Neural cell (in vitro differentiated cells): Measurements from ENCODE around the gene IL12RB2. TPM values are rescaled to one million over a fixed set of nuclear protein-coding genes. Genes with fewer than 3 reads are reported as not detected.

Experiments
- H2AFZ ChIP-seq: fragments of 200-600, 300-800 bp; sonication (generic), shearing (Covaris generic); 2 replicates; pipeline ENCODE4 v1.6.0; 2014; ENCODE audit warnings: low read depth, mild to moderate bottlenecking, antibody characterized with exemption, low read length, moderate library complexity
- H3F3A ChIP-seq: fragments of 200-600 bp; shearing (Covaris generic); 2 replicates; pipeline ENCODE4 v1.6.1; 2016; ENCODE audit warnings: mild to moderate bottlenecking, moderate library complexity, mixed read lengths, antibody characterized with exemption, low read length; ENCODE audit not compliant: insufficient read depth, poor library complexity, severe bottlenecking
- H3K27ac ChIP-seq: fragments of 200-600, 300-800 bp; sonication (generic), shearing (Covaris generic); 2 replicates; pipeline ENCODE4 v1.5.1; 2014; ENCODE audit warnings: mild to moderate bottlenecking, low read length, moderate library complexity
- H3K27me3 ChIP-seq: fragments of 300-800, 200-600 bp; sonication (generic), shearing (Covaris generic); 2 replicates; pipeline ENCODE4 v1.6.0; 2014; ENCODE audit warnings: mild to moderate bottlenecking, low read depth, low read length, moderate library complexity; ENCODE audit not compliant: insufficient read depth
- H3K36me3 ChIP-seq: fragments of 300-800, 200-600 bp; sonication (generic), shearing (Covaris generic); 2 replicates; pipeline ENCODE4 v1.5.1; 2014; ENCODE audit warnings: mild to moderate bottlenecking, antibody characterized with exemption, low read length, moderate library complexity; ENCODE audit not compliant: insufficient read depth
- H3K4me2 ChIP-seq: fragments of 300-800, 200-600 bp; sonication (generic), shearing (Covaris generic); 2 replicates; pipeline ENCODE4 v1.6.0; 2014; ENCODE audit warnings: mild to moderate bottlenecking, low read length
- H3K4me3 ChIP-seq: fragments of 300-800, 200-600 bp; sonication (generic), shearing (Covaris generic); 2 replicates; pipeline ENCODE4 v1.5.1; 2014; ENCODE audit warnings: mild to moderate bottlenecking, low read length, moderate library complexity
- H3K79me2 ChIP-seq: fragments of 200-600 bp; shearing (Covaris generic); replicated peaks from 2 replicates; pipeline ENCODE4 v1.6.0; 2014; ENCODE audit warnings: mild to moderate bottlenecking, low read length, moderate library complexity; ENCODE audit not compliant: insufficient read depth
- H3K9ac ChIP-seq: fragments of 300-800, 200-600 bp; sonication (generic), shearing (Covaris generic); 2 replicates; pipeline ENCODE4 v1.6.1; 2016; ENCODE audit warnings: mild to moderate bottlenecking, low read length, mixed read lengths
- H3K9me2 ChIP-seq: fragments of 200-600 bp; shearing (Covaris generic); 2 replicates; pipeline ENCODE4 v1.6.1; 2016; ENCODE audit warnings: mild to moderate bottlenecking, low read length, mixed read lengths; ENCODE audit not compliant: insufficient read depth
- H3K9me3 ChIP-seq: fragments of 200-600, 300-800 bp; sonication (generic), shearing (Covaris generic); 2 replicates; pipeline ENCODE4 v1.6.1; 2016; ENCODE audit warnings: mild to moderate bottlenecking, mixed run types, low read length, moderate library complexity, mixed read lengths
- H4K20me1 ChIP-seq: fragments of 200-600 bp; shearing (Covaris generic); 2 replicates; pipeline ENCODE4 v1.6.1; 2016; ENCODE audit warnings: mild to moderate bottlenecking, mixed run types; ENCODE audit not compliant: insufficient read depth
- EP300 ChIP-seq: fragments of 450-650 bp; conservative IDR thresholded peaks from 2 replicates; pipeline ENCODE4 v1.6.1; 2014; ENCODE audit warnings: antibody characterized with exemption, mild to moderate bottlenecking, moderate library complexity; ENCODE audit not compliant: poor library complexity, severe bottlenecking
- EZH2 ChIP-seq: fragments of 200-600, 300-800 bp; shearing (Covaris generic), sonication (generic); IDR thresholded peaks from 2 replicates; pipeline ENCODE4 v1.6.1; 2014; ENCODE audit warnings: antibody characterized with exemption, low read length, borderline replicate concordance, mild to moderate bottlenecking; ENCODE audit not compliant: insufficient read depth, poor library complexity, severe bottlenecking
- MXI1 ChIP-seq: fragments of 450-650 bp; conservative IDR thresholded peaks from 2 replicates; pipeline ENCODE4 v1.6.1; 2014; ENCODE audit warnings: antibody characterized with exemption, mild to moderate bottlenecking; ENCODE audit not compliant: poor library complexity, severe bottlenecking
- POLR2AphosphoS5 ChIP-seq: IDR thresholded peaks from 2 replicates; pipeline ENCODE4 v1.6.1; 2012
- RAD21 ChIP-seq: fragments of 450-650 bp; conservative IDR thresholded peaks from 2 replicates; pipeline ENCODE4 v1.6.1; 2014; ENCODE audit warnings: antibody characterized with exemption, mild to moderate bottlenecking, moderate library complexity
- SMC3 ChIP-seq: fragments of 450-650 bp; conservative IDR thresholded peaks from 2 replicates; pipeline ENCODE4 v1.6.1; 2014; ENCODE audit warnings: antibody characterized with exemption, mild to moderate bottlenecking, moderate library complexity; ENCODE audit not compliant: poor library complexity
- TAF1 ChIP-seq: IDR thresholded peaks from 2 replicates; pipeline ENCODE4 v1.6.1; 2012; ENCODE audit warnings: low read depth
- polyA plus RNA-seq: library from polyadenylated mRNA; depleted of rRNA; stranded (reverse); fragments of >200 nt; gene quantifications from 2 replicates; pipeline ENCODE4 v1.2.3, GENCODE V29; 2014
- TF ChIP-seq, protein P1 (sequence below): fragments of 450-650 bp; IDR thresholded peaks from 2 replicates; pipeline ENCODE4 v1.5.1; 2014; ENCODE audit warnings: antibody characterized with exemption, mild to moderate bottlenecking, moderate library complexity; ENCODE audit not compliant: poor library complexity, severe bottlenecking
- TF ChIP-seq, protein P2 (sequence below): IDR thresholded peaks from 2 replicates; pipeline ENCODE4 v1.6.1; 2012; ENCODE audit warnings: borderline replicate concordance

IL12RB2 gene
- polyA plus RNA-seq, 1 donor from 2014 or later = not detected

DNA sequence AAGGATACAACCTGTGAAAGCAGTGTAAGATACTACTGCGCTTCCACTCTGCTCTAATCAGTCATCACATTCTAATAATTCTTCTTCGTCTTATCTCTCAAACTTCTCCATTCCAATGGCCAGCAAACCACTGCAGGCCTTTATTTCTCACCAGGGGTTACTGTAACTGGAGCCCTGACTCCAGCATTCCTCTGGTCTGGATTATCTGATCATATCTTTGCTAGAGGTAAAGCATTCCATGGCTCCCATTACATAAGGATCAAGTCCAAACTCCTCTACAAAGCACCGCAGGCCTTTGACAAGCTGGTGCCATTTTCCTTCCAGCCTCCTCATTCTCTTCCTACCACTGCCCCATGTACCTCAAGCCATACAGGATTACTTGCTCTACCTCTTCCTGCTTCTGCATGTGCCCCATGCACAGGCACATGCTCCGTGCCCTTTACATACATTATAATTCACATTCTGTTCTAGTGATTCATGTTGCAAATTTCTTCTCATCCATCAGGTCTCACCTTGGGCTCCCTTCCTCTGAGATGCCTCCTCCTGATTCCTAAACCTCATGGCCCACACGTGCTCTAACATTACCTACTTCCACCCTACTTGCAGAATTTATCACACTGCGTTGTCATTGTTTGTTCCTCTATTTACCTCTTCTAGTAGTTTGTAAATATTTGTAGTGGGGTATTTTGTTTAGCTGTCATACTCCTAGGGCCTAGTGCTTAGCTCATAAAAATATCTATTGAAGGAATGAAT is 131.8 kb downstream of the IL12RB2 start:
- H3K36me3 ChIP-seq = no peaks in the 10 kb centered on the region
- no peak for TF ChIP-seq RAD21
- TF ChIP-seq EP300 = no peak
- TF ChIP-seq SMC3 = no peak
- TF ChIP-seq, protein P1, sequence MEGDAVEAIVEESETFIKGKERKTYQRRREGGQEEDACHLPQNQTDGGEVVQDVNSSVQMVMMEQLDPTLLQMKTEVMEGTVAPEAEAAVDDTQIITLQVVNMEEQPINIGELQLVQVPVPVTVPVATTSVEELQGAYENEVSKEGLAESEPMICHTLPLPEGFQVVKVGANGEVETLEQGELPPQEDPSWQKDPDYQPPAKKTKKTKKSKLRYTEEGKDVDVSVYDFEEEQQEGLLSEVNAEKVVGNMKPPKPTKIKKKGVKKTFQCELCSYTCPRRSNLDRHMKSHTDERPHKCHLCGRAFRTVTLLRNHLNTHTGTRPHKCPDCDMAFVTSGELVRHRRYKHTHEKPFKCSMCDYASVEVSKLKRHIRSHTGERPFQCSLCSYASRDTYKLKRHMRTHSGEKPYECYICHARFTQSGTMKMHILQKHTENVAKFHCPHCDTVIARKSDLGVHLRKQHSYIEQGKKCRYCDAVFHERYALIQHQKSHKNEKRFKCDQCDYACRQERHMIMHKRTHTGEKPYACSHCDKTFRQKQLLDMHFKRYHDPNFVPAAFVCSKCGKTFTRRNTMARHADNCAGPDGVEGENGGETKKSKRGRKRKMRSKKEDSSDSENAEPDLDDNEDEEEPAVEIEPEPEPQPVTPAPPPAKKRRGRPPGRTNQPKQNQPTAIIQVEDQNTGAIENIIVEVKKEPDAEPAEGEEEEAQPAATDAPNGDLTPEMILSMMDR = no peak
- TF ChIP-seq POLR2AphosphoS5 = no peak
- TF ChIP-seq, protein P2, sequence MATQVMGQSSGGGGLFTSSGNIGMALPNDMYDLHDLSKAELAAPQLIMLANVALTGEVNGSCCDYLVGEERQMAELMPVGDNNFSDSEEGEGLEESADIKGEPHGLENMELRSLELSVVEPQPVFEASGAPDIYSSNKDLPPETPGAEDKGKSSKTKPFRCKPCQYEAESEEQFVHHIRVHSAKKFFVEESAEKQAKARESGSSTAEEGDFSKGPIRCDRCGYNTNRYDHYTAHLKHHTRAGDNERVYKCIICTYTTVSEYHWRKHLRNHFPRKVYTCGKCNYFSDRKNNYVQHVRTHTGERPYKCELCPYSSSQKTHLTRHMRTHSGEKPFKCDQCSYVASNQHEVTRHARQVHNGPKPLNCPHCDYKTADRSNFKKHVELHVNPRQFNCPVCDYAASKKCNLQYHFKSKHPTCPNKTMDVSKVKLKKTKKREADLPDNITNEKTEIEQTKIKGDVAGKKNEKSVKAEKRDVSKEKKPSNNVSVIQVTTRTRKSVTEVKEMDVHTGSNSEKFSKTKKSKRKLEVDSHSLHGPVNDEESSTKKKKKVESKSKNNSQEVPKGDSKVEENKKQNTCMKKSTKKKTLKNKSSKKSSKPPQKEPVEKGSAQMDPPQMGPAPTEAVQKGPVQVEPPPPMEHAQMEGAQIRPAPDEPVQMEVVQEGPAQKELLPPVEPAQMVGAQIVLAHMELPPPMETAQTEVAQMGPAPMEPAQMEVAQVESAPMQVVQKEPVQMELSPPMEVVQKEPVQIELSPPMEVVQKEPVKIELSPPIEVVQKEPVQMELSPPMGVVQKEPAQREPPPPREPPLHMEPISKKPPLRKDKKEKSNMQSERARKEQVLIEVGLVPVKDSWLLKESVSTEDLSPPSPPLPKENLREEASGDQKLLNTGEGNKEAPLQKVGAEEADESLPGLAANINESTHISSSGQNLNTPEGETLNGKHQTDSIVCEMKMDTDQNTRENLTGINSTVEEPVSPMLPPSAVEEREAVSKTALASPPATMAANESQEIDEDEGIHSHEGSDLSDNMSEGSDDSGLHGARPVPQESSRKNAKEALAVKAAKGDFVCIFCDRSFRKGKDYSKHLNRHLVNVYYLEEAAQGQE = no peak
- H3K27me3 ChIP-seq = no peaks in the 10 kb centered on the region
- H3K9me3 ChIP-seq = no peaks in the 10 kb centered on the region
- no peak overlapping the region for H3K4me2 ChIP-seq
- H3F3A ChIP-seq = no peaks in the 10 kb centered on the region
- no peaks in the 10 kb centered on the region for H3K9me2 ChIP-seq
- H4K20me1 ChIP-seq = no peaks in the 10 kb centered on the region
- no peak overlapping the region for H3K9ac ChIP-seq
- H3K27ac ChIP-seq = no peak overlapping the region
- no peak overlapping the region for H2AFZ ChIP-seq
- H3K4me3 ChIP-seq = no peak overlapping the region
- no peaks in the 10 kb centered on the region for H3K79me2 ChIP-seq

DNA sequence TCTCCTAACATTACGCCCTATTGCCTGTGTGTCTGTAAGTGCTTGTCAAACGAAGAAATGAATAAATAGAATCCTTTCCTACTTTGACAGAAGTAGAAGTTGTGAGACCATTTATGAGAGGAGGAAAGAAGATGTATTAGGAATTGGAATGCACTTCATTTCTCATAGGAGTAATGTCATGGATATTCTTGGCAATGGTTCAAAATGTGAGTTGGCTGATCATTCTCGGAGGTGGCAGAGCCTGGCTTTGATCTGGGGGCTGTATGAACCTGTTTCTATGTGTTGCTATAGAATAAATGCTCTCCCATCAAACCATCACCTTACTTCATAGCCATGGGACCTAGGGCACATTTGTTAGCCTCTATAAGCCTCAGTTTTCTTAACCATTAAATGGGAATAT is 132.7 kb downstream of the IL12RB2 start:
- Histone ChIP-seq H3K9me3 (no peaks in the 10 kb centered on the region), H3K27ac (no peak overlapping the region), H3K27me3 (no peaks in the 10 kb centered on the region), H3K9ac (no peak overlapping the region), H3F3A (no peaks in the 10 kb centered on the region), H4K20me1 (no peaks in the 10 kb centered on the region), H2AFZ (no peak overlapping the region), H3K4me3 (no peak overlapping the region), H3K4me2 (no peak overlapping the region), H3K36me3 (no peaks in the 10 kb centered on the region), H3K79me2 (no peaks in the 10 kb centered on the region), H3K9me2 (no peaks in the 10 kb centered on the region)
- TF ChIP-seq, protein P2 = no peak
- TF ChIP-seq SMC3 = no peak
- TF ChIP-seq MXI1 = no peak
- TF ChIP-seq, protein P1 = no peak
- no peak for TF ChIP-seq EZH2
- TF ChIP-seq EP300 = no peak
- TF ChIP-seq TAF1 = no peak
- no peak for TF ChIP-seq RAD21
- TF ChIP-seq POLR2AphosphoS5 = no peak
